ENCODE data around the gene DHRS12. TPM values are rescaled to one million over a fixed set of nuclear protein-coding genes. Genes with fewer than 3 reads are reported as not detected.

Gene DHRS12
- total RNA-seq, 4 donors from 2014 or later: 7.6 to 11.8 (median 10.3) TPM

DNA sequence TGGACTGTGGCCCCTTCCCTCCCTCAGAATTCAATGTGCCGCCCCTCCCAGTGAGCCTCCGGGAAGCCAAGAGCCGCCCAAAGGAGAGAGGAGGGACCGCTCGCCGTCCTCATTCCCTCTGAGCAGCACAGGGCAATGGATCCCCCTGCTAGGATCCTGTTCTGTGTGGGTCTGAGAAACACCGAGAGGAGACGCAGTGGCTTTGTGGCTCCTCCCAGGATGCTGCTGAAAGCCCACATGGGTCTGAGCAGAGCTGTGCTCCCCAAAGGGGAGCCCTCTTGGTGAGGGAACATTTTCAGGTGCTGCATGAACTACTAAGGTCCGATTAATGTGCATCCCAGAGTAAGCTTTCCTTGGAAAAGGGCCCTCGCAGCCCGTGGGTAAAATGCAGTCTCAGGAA, 30.4 kb downstream of the DHRS12 start:
- intact Hi-C loops (cut with DNase I; ENCODE audit: low total_unique reads): no loop called here
- no peak overlapping the region for H3K4me3 ChIP-seq (ENCODE audit: low read depth, poor library complexity, severe bottlenecking)
- TF ChIP-seq, protein P1, sequence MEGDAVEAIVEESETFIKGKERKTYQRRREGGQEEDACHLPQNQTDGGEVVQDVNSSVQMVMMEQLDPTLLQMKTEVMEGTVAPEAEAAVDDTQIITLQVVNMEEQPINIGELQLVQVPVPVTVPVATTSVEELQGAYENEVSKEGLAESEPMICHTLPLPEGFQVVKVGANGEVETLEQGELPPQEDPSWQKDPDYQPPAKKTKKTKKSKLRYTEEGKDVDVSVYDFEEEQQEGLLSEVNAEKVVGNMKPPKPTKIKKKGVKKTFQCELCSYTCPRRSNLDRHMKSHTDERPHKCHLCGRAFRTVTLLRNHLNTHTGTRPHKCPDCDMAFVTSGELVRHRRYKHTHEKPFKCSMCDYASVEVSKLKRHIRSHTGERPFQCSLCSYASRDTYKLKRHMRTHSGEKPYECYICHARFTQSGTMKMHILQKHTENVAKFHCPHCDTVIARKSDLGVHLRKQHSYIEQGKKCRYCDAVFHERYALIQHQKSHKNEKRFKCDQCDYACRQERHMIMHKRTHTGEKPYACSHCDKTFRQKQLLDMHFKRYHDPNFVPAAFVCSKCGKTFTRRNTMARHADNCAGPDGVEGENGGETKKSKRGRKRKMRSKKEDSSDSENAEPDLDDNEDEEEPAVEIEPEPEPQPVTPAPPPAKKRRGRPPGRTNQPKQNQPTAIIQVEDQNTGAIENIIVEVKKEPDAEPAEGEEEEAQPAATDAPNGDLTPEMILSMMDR (IDR thresholded peaks at IDR 0.05): no peak
- TF ChIP-seq POLR2A (IDR thresholded peaks at IDR 0.05): no peak
- DNase-seq (ENCODE audit: low spot score in 2 of 2): no peak
- 95 to 97% methylated on average over 8 to 11 of the region's 11 CpGs for WGBS, 2 donors

DNA sequence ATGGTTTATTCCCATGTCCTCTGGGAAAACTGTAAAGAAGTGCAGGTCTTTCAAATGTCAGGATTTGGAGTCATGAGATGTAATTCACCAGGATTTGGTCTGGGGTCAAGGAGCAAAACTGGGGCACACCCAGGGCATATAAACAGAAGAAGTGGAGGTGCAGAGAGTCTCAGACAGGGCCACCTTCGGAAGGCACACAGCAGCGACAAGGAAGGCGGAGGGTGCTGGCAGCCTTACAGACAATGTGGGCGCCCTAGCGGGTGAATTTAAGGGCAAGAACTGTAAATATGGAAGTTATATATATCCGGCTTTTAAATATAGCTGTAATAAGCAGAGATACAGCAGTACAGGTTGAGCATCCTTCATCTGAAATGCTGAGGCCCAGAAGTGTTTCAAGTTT, 31.2 kb downstream of the DHRS12 start:
- DNase-seq (ENCODE audit: low spot score in 2 of 2): no peak
- WGBS, 2 donors: 81 to 90% methylated on average over 6 of the region's 6 CpGs
- intact Hi-C loops (cut with DNase I; ENCODE audit: low total_unique reads): no loop called here
- no peak overlapping the region for H3K4me3 ChIP-seq (ENCODE audit: low read depth, poor library complexity, severe bottlenecking)
- TF ChIP-seq, protein P1 (IDR thresholded peaks at IDR 0.05): no peak
- TF ChIP-seq POLR2A (IDR thresholded peaks at IDR 0.05): no peak

DNA sequence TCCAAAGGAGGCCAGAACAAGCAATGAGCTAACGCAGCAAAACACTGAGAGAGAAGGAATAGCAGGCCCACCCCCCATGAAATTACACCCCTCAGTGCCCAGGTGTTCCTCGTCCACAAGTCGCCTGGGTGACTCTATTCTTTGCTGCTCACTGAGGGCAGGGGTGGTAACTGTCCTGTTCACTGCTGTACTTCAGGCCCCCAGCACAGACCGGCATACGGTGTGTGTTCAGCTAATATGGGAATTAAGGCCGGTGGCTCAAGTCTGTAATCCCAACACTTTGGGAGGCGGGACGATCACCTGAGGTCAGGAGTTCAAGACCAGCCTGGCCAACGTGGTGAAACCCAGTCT, 31.9 kb downstream of the DHRS12 start:
- intact Hi-C loops (cut with DNase I; ENCODE audit: low total_unique reads): no loop called here
- no peak for DNase-seq (ENCODE audit: low spot score in 2 of 2)
- TF ChIP-seq, protein P1 (IDR thresholded peaks at IDR 0.05): no peak
- TF ChIP-seq POLR2A (IDR thresholded peaks at IDR 0.05): no peak
- WGBS, 2 donors: 89 to 93% methylated on average over 9 of the region's 9 CpGs
- H3K4me3 ChIP-seq (ENCODE audit: low read depth, poor library complexity, severe bottlenecking): no peak overlapping the region

DNA sequence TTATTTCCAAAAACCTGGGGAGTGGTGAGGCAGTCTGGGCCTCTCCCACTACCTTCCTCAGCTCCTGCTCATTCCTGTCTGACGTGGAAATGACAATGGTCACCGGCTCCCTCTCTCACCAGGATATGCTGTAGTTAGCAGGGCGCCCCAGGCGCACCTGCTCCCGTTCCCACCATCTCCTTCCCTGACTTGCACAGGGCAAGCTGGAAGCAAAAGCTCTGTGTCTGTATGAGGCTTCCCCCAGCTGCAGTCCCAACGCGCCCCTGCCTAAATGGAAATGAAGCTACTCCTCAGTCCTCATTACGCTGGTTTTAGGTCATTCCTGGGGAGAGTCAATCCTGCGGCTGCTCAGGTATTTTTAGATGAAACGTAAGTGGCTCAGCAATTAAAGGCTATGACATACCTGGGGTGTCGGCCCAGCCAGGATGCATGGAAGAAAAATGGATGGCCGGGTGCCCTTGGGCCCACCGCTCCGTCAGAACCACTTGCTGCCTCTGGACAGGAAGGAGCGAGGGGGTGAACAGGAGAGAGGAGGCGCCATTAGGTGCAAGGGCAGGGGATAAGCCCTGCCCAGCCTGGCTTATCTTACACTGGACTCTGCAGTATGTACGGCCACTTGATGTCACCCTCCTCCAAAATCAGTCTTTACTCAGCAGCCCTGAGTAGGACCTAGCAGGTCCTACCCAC, 32.4 kb downstream of the DHRS12 start:
- intact Hi-C loops (cut with DNase I; ENCODE audit: low total_unique reads): no loop called here
- H3K4me3 ChIP-seq (ENCODE audit: low read depth, poor library complexity, severe bottlenecking): no peak overlapping the region
- TF ChIP-seq POLR2A (IDR thresholded peaks at IDR 0.05): no peak
- TF ChIP-seq, protein P1 (IDR thresholded peaks at IDR 0.05): no peak
- 80 to 81% methylated on average over 17 of the region's 17 CpGs for WGBS, 2 donors
- no peak for DNase-seq (ENCODE audit: low spot score in 2 of 2)

DNA sequence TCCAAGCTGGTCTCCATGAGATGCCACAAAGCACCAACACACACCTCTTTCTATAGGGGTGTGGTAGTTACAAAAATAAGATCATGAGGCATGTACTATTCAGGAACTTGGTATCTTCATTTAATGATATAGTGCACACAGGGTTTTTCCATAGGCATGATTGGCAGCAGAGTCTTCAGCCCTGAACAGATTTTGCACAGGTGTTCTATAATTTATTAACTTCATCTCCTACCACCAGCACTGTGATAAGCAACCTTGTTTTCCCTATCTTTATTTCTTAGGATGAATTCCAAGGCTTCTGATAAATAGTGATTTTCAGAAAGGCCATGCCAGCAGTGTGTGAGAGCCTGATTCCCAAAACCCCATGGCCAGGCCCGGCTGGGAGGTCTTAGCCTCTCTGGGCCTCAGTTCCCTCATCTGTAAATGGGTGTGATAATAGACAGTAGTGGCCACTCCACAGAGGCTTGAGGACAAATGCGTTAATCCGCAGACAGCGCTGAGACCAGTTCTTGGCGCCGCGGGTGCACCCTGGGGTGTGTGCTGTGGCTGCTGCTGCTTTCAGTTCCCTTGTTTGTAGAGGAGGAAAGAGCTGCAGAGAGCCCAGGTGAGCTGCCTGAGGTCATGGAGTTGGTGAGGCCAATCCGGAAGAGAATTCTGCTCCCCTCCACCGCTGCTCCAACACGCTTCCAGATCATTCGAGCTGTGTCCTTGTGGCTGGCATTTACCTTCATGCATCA, 33.1 kb downstream of the DHRS12 start:
- no peak for DNase-seq (ENCODE audit: low spot score in 2 of 2)
- TF ChIP-seq, protein P1 (IDR thresholded peaks at IDR 0.05): no peak
- TF ChIP-seq POLR2A (IDR thresholded peaks at IDR 0.05): no peak
- WGBS, 2 donors: 75 to 86% methylated on average over 11 of the region's 11 CpGs
- no peak overlapping the region for H3K4me3 ChIP-seq (ENCODE audit: low read depth, poor library complexity, severe bottlenecking)
- intact Hi-C loops (cut with DNase I; ENCODE audit: low total_unique reads): no loop called here

All from lower leg skin (tissue), 4 donors.